ENCODE measurements around the gene TUBA8.
"Not testable (repeated sequence)": the region's sequence is repeated elsewhere in the genome, so short reads cannot be mapped to it uniquely, and the experiment has no call there.

The TUBA8 gene

GRCh38 chr22:18152519-18152918 is 41.9 kb downstream of the TUBA8 start:
- no peak overlapping the region for H3K4me3 ChIP-seq (ENCODE audit: low read depth, low read length)
- no peak for TF ChIP-seq CTCF (IDR thresholded peaks at IDR 0.05; ENCODE audit: low read depth, low read length, missing control alignments)
- DNase-seq (ENCODE audit: low read depth): no peak

- no peak overlapping the region for H3K4me3 ChIP-seq (ENCODE audit: low read depth, low read length)
- no peak for DNase-seq (ENCODE audit: low read depth)
- no peak for TF ChIP-seq CTCF (IDR thresholded peaks at IDR 0.05; ENCODE audit: low read depth, low read length, missing control alignments)
Observed at GRCh38 chr22:18154821-18155390, 44.3 kb downstream of the TUBA8 start.

- not testable (repeated sequence) for H3K4me3 ChIP-seq (ENCODE audit: low read depth, low read length); DNase-seq (ENCODE audit: low read depth)
Observed at GRCh38 chr22:18155546-18155945, 44.9 kb downstream of the TUBA8 start.

GRCh38 chr22:18156878-18157713 is 46.5 kb downstream of the TUBA8 start:
- no peak for DNase-seq (ENCODE audit: low read depth)
- peak; percentile 56 for TF ChIP-seq CTCF (IDR thresholded peaks at IDR 0.05; ENCODE audit: low read depth, low read length, missing control alignments)

GRCh38 chr22:18157714-18158028 is 47.1 kb downstream of the TUBA8 start:
- DNase-seq (ENCODE audit: low read depth): no peak
- H3K4me3 ChIP-seq (ENCODE audit: low read depth, low read length): no peak overlapping the region

More at GRCh38 chr22:18156878-18157713, 46.5 kb downstream of the TUBA8 start:
- H3K4me3 ChIP-seq (ENCODE audit: low read depth, low read length): no peak overlapping the region

GRCh38 chr22:18160641-18161040 is 50.0 kb downstream of the TUBA8 start:
- DNase-seq (ENCODE audit: low read depth); H3K4me3 ChIP-seq (ENCODE audit: low read depth, low read length): not testable (repeated sequence)

More at GRCh38 chr22:18157714-18158028, 47.1 kb downstream of the TUBA8 start:
- no peak for TF ChIP-seq CTCF (IDR thresholded peaks at IDR 0.05; ENCODE audit: low read depth, low read length, missing control alignments)

- H3K4me3 ChIP-seq (ENCODE audit: low read depth, low read length): not testable (repeated sequence)
- TF ChIP-seq CTCF (IDR thresholded peaks at IDR 0.05; ENCODE audit: low read depth, low read length, missing control alignments): peak; percentile 24
- DNase-seq (ENCODE audit: low read depth): peak; percentile 41
Observed at GRCh38 chr22:18163843-18164242, 53.2 kb downstream of the TUBA8 start.

GRCh38 chr22:18164584-18164983 is 54.0 kb downstream of the TUBA8 start:
- not testable (repeated sequence) for DNase-seq (ENCODE audit: low read depth); H3K4me3 ChIP-seq (ENCODE audit: low read depth, low read length)

- DNase-seq (ENCODE audit: low read depth); H3K4me3 ChIP-seq (ENCODE audit: low read depth, low read length): not testable (repeated sequence)
Observed at GRCh38 chr22:18165356-18165755, 54.7 kb downstream of the TUBA8 start.

GRCh38 chr22:18170284-18170683 is 59.7 kb downstream of the TUBA8 start:
- not testable (repeated sequence) for DNase-seq (ENCODE audit: low read depth); H3K4me3 ChIP-seq (ENCODE audit: low read depth, low read length)

GRCh38 chr22:18172203-18172602 is 61.6 kb downstream of the TUBA8 start:
- DNase-seq (ENCODE audit: low read depth); H3K4me3 ChIP-seq (ENCODE audit: low read depth, low read length): not testable (repeated sequence)

- H3K4me3 ChIP-seq (ENCODE audit: low read depth, low read length); DNase-seq (ENCODE audit: low read depth): not testable (repeated sequence)
Observed at GRCh38 chr22:18172776-18173175, 62.2 kb downstream of the TUBA8 start.

GRCh38 chr22:18173441-18173840 is 62.8 kb downstream of the TUBA8 start:
- DNase-seq (ENCODE audit: low read depth); H3K4me3 ChIP-seq (ENCODE audit: low read depth, low read length): not testable (repeated sequence)

Measured in GM12864 (cell line).